HEK293T (cell line): ENCODE data around the gene LAMB1.

Source experiments
- CTCF ChIA-PET: fragments of 350-600 bp; formaldehyde crosslinking; extraction: SDS; loops from one replicate; lab custom pipeline; 2021; ENCODE audit warnings: antibody characterized with exemption, inconsistent platforms; lab: Yijun Ruan, JAX
- POLR2A ChIA-PET: fragments of 350-600 bp; formaldehyde crosslinking; extraction: SDS; loops from one replicate; lab custom pipeline; 2020; ENCODE audit warnings: antibody characterized with exemption, inconsistent platforms; lab: Yijun Ruan, JAX
- DNase-seq: peaks from one replicate; pipeline ENCODE4 v3.0.0; 2012; ENCODE audit warnings: mixed read lengths; ENCODE audit errors: extremely low spot score
- ARNT ChIP-seq: fragments of 450-650 bp; IDR thresholded peaks from 2 replicates; pipeline ENCODE4 v1.6.1; 2017; ENCODE audit warnings: mild to moderate bottlenecking
- BHLHE40 ChIP-seq: fragments of 450-650 bp; IDR thresholded peaks from 2 replicates; pipeline ENCODE4 v1.6.1; 2016; ENCODE audit warnings: mild to moderate bottlenecking, moderate library complexity, borderline replicate concordance
- CTBP1 ChIP-seq: fragments of 450-650 bp; IDR thresholded peaks from 2 replicates; pipeline ENCODE4 v1.6.1; 2016; ENCODE audit warnings: borderline replicate concordance
- ELF4 ChIP-seq: fragments of 450-650 bp; IDR thresholded peaks from 2 replicates; pipeline ENCODE4 v1.6.1; 2017; ENCODE audit warnings: antibody characterized with exemption
- FOXA1 ChIP-seq: fragments of 450-650 bp; IDR thresholded peaks from 2 replicates; pipeline ENCODE4 v1.6.1; 2016; ENCODE audit warnings: mild to moderate bottlenecking
- FOXK2 ChIP-seq: fragments of 450-650 bp; IDR thresholded peaks from 2 replicates; pipeline ENCODE4 v1.6.1; 2016; ENCODE audit warnings: mild to moderate bottlenecking
- FOXM1 ChIP-seq: fragments of 450-650 bp; IDR thresholded peaks from 2 replicates; pipeline ENCODE4 v1.6.1; 2017; ENCODE audit warnings: mild to moderate bottlenecking, borderline replicate concordance
- HDGF ChIP-seq: fragments of 450-650 bp; IDR thresholded peaks from 2 replicates; pipeline ENCODE4 v1.6.1; 2017; ENCODE audit warnings: antibody characterized with exemption, borderline replicate concordance
- L3MBTL2 ChIP-seq: fragments of 450-650 bp; conservative IDR thresholded peaks from 2 replicates; pipeline ENCODE4 v1.6.1; 2016; ENCODE audit warnings: mild to moderate bottlenecking
- LEF1 ChIP-seq: fragments of 450-650 bp; IDR thresholded peaks from 2 replicates; pipeline ENCODE4 v1.6.1; 2017; ENCODE audit warnings: mild to moderate bottlenecking, borderline replicate concordance
- NFRKB ChIP-seq: fragments of 450-650 bp; IDR thresholded peaks from 2 replicates; pipeline ENCODE4 v1.6.1; 2016; ENCODE audit warnings: mild to moderate bottlenecking, moderate library complexity
- PKNOX1 ChIP-seq: fragments of 450-650 bp; IDR thresholded peaks from 2 replicates; pipeline ENCODE4 v1.6.1; 2016
- SP1 ChIP-seq: fragments of 450-650 bp; IDR thresholded peaks from 2 replicates; pipeline ENCODE4 v1.6.1; 2017
- SUZ12 ChIP-seq: fragments of 450-650 bp; IDR thresholded peaks from 2 replicates; pipeline ENCODE4 v1.6.1; 2016; ENCODE audit warnings: mild to moderate bottlenecking
- TARDBP ChIP-seq: fragments of 450-650 bp; IDR thresholded peaks from 2 replicates; pipeline ENCODE4 v1.6.1; 2016
- ZNF384 ChIP-seq: fragments of 450-650 bp; IDR thresholded peaks from 2 replicates; pipeline ENCODE4 v1.6.1; 2016

LAMB1 gene

GRCh38 chr7:107937531-107937930 lies 65.4 kb downstream of the LAMB1 start:
- DNase-seq, result no peak
- POLR2A ChIA-PET, result no interaction called here
- CTCF ChIA-PET, result no interaction called here
- TF ChIP-seq TARDBP, result no peak
- TF ChIP-seq ARNT, result no peak
- TF ChIP-seq SP1, result no peak
- TF ChIP-seq BHLHE40, result no peak
- TF ChIP-seq FOXM1, result no peak
- TF ChIP-seq PKNOX1, result no peak
- TF ChIP-seq FOXA1, result no peak
- no peak for TF ChIP-seq FOXK2
- no peak for TF ChIP-seq CTBP1
- no peak for TF ChIP-seq ZNF384
- TF ChIP-seq NFRKB, result no peak
- no peak for TF ChIP-seq SUZ12

GRCh38 chr7:107936312-107936711 lies 66.6 kb downstream of the LAMB1 start:
- TF ChIP-seq LEF1, result no peak
- ChIA-PET CTCF (no interaction called here), POLR2A (no interaction called here)
- DNase-seq, result no peak

- POLR2A ChIA-PET, result no interaction called here
- TF ChIP-seq SP1 (no peak), ELF4 (no peak)
- no peak for DNase-seq
- CTCF ChIA-PET, result no interaction called here
These were observed 67.8 kb downstream of the LAMB1 start for GRCh38 chr7:107934991-107935770.

- no peak for DNase-seq
- ChIA-PET POLR2A (interaction anchor here (0.8 kb wide), 1 partner anchor 43 kb away, joined by 3 read pairs; the partner anchor contains the start of gene DLD), CTCF (no interaction called here)
- TF ChIP-seq TARDBP (no peak), FOXA1 (no peak), L3MBTL2 (no peak), SUZ12 (no peak), FOXK2 (no peak)
These were observed 69.5 kb downstream of the LAMB1 start for GRCh38 chr7:107933386-107934013.

- ChIA-PET CTCF (interaction anchor here (0.6 kb wide), 1 partner anchor 79 kb away, joined by 3 read pairs; no protein-coding TSS in a partner anchor), POLR2A (interaction anchor here (0.8 kb wide), 1 partner anchor 42 kb away, joined by 3 read pairs; the partner anchor contains the start of gene DLD)
These were observed 70.2 kb downstream of the LAMB1 start for GRCh38 chr7:107932805-107933204.

GRCh38 chr7:107931740-107932515 lies 71.0 kb downstream of the LAMB1 start:
- POLR2A ChIA-PET, result no interaction called here
- CTCF ChIA-PET, result interaction anchor here (0.6 kb wide), 1 partner anchor 78 kb away, joined by 3 read pairs; no protein-coding TSS in a partner anchor
- TF ChIP-seq TARDBP, result no peak
- no peak for TF ChIP-seq ARNT
- no peak for TF ChIP-seq BHLHE40
- TF ChIP-seq ZNF384, result no peak
- no peak for TF ChIP-seq FOXM1
- no peak for TF ChIP-seq SUZ12
- no peak for TF ChIP-seq ELF4
- DNase-seq, result no peak

More at GRCh38 chr7:107932805-107933204, 70.2 kb downstream of the LAMB1 start:
- no peak for DNase-seq
- TF ChIP-seq BHLHE40 (no peak), SUZ12 (no peak), PKNOX1 (no peak), ZNF384 (no peak), ELF4 (no peak), L3MBTL2 (no peak), CTBP1 (no peak)

GRCh38 chr7:107926481-107926880 lies 76.5 kb downstream of the LAMB1 start:
- DNase-seq, result no peak
- ChIA-PET POLR2A (no interaction called here), CTCF (no interaction called here)
- no peak for TF ChIP-seq HDGF
- TF ChIP-seq L3MBTL2, result no peak
- no peak for TF ChIP-seq FOXM1
- TF ChIP-seq BHLHE40, result no peak
- no peak for TF ChIP-seq SP1
- TF ChIP-seq SUZ12, result no peak
- no peak for TF ChIP-seq ZNF384
- TF ChIP-seq NFRKB, result no peak
- no peak for TF ChIP-seq CTBP1
- no peak for TF ChIP-seq TARDBP
- no peak for TF ChIP-seq ELF4
- no peak for TF ChIP-seq LEF1
